Keratinocyte (primary cell): ENCODE data around the gene STAC3.
A peak's percentile ranks its signal among the peaks of the same experiment; 100 is the strongest.

Source experiments
- EZH2 ChIP-seq: IDR thresholded peaks from one replicate; pipeline ENCODE4 v1.6.1; 2012; ENCODE audit warnings: inconsistent platforms, mild to moderate bottlenecking, low read length, moderate library complexity
- TF ChIP-seq, protein P1 (sequence below), 3 experiments: IDR thresholded peaks in 1 of 3; conservative IDR thresholded peaks in 1 of 3; optimal IDR thresholded peaks in 1 of 3; 2 replicates in 2 of 3; 3 replicates in 1 of 3; pipeline versions ENCODE3 to v1.5.1; 2011; ENCODE audit warnings: low read length in 3 of 3, mild to moderate bottlenecking in 3 of 3, moderate library complexity in 2 of 3, control low read depth in 1 of 3, inconsistent platforms in 1 of 3; ENCODE audit not compliant: insufficient read depth in 2 of 3; ENCODE audit errors: extremely low read depth in 1 of 3

DNA sequence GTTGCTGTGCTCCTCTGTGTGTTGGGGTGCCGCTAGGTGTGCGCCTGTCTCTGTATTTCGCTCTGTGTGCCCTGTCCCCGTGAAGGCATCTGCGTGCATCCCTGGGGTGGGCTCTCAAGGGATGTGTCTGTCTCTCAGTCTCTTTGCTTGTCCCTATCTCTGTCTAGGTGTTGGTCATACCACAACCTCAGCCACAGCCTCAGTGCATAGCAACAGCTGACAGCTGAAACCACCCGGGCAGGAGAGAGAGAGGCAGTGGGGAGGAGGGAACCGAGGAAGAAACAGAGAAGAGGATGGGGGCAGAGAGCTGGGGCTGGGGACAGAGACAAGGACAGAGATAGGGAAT, 35.3 kb downstream of the STAC3 start:
- TF ChIP-seq, protein P1, sequence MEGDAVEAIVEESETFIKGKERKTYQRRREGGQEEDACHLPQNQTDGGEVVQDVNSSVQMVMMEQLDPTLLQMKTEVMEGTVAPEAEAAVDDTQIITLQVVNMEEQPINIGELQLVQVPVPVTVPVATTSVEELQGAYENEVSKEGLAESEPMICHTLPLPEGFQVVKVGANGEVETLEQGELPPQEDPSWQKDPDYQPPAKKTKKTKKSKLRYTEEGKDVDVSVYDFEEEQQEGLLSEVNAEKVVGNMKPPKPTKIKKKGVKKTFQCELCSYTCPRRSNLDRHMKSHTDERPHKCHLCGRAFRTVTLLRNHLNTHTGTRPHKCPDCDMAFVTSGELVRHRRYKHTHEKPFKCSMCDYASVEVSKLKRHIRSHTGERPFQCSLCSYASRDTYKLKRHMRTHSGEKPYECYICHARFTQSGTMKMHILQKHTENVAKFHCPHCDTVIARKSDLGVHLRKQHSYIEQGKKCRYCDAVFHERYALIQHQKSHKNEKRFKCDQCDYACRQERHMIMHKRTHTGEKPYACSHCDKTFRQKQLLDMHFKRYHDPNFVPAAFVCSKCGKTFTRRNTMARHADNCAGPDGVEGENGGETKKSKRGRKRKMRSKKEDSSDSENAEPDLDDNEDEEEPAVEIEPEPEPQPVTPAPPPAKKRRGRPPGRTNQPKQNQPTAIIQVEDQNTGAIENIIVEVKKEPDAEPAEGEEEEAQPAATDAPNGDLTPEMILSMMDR (optimal IDR thresholded peaks at IDR 0.05 in 1 of 3, IDR thresholded peaks at IDR 0.05 in 1 of 3, conservative IDR thresholded peaks at IDR 0.05 in 1 of 3; ENCODE audit: extremely low read depth in 1 of 3, insufficient read depth in 2 of 3, low read length in 3 of 3), result no peak
- TF ChIP-seq EZH2, result peak; percentile 82
